Thyroid gland (tissue), 4 donors: ENCODE data around the gene CAPRIN1. TPM values are rescaled to one million over a fixed set of nuclear protein-coding genes. Genes with fewer than 3 reads are reported as not detected.

Experiments
- DNase-seq, 2 donors: peaks; one replicate each; pipeline ENCODE4 v3.0.0-alpha.2; 2019
- H3K27ac ChIP-seq, 3 donors: fragments of 200-600 bp; sonication (generic); 1 replicate in 2 of 3; 2 replicates in 1 of 3; pipeline ENCODE4 v1.5.1; 2016 to 2019; ENCODE audit warnings: mild to moderate bottlenecking in 1 of 3, moderate library complexity in 1 of 3
- H3K27me3 ChIP-seq: fragments of 200-600 bp; sonication (generic); one replicate; pipeline ENCODE4 v1.5.1; 2019
- H3K36me3 ChIP-seq, 2 donors: fragments of 200-600 bp; sonication (generic); one replicate each; pipeline ENCODE4 v1.5.1; 2016 to 2019
- H3K4me1 ChIP-seq, 2 donors: fragments of 200-600 bp; sonication (generic); one replicate each; pipeline ENCODE4 v1.5.1; 2017 to 2019
- H3K4me3 ChIP-seq, 3 donors: fragments of 200-600 bp; sonication (generic); replicated peaks in 1 of 3; 1 replicate in 2 of 3; 2 replicates in 1 of 3; pipeline ENCODE4 v1.5.1; 2016; ENCODE audit warnings: mild to moderate bottlenecking in 1 of 3
- H3K9me3 ChIP-seq: fragments of 200-600 bp; sonication (generic); one replicate; pipeline ENCODE4 v1.5.1; 2017
- CTCF ChIP-seq, 6 experiments: fragments of 200-600 bp in 3 of 6; fragments of 450-650 bp in 3 of 6; sonication (generic) in 3 of 6; IDR thresholded peaks; one replicate each; pipeline ENCODE4 v1.5.1; 2016 to 2019; ENCODE audit warnings: antibody characterized with exemption in 6 of 6, mild to moderate bottlenecking in 2 of 6, inconsistent platforms in 1 of 6, moderate library complexity in 1 of 6
- POLR2A ChIP-seq, 2 donors: fragments of 450-650 bp; IDR thresholded peaks; one replicate each; pipeline ENCODE4 v1.6.1; 2017; ENCODE audit warnings: antibody characterized with exemption in 2 of 2, mild to moderate bottlenecking in 2 of 2, moderate library complexity in 1 of 2
- WGBS, 2 donors: methylation state at CpG; one replicate each; pipeline ENCODE4 v1.1.5; 2017; 5-methylcytosine and 5-hydroxymethylcytosine counted together
- intact Hi-C: fragments of 100-400 bp; cut with DNase I; formaldehyde crosslinking; loops from one replicate; pipeline ENCODE4 v1.15.1; 2023
- total RNA-seq, 4 donors: library from RNA; depleted of rRNA; stranded (reverse); fragments of >200 nt; gene quantifications; one replicate each; pipeline ENCODE4 v1.2.3, GENCODE V29; 2016

CAPRIN1 gene
- total RNA-seq, 4 donors from 2014 or later: 164 to 207 (median 180) TPM

GRCh38 chr11:34145073-34145472, 93.5 kb downstream of the CAPRIN1 start:
- H3K27me3 ChIP-seq: no peaks in the 10 kb centered on the region
- H3K4me3 ChIP-seq: no peak overlapping the region
- WGBS, 2 donors: 93 to 96% methylated on average over 5 of the region's 5 CpGs
- peaks cover 63 to 84% of the 10 kb centered on the region in 2 donors for H3K36me3 ChIP-seq
- no peak for DNase-seq
- intact Hi-C loops: no loop called here
- H3K9me3 ChIP-seq: no peaks in the 10 kb centered on the region
- H3K4me1 ChIP-seq: no peaks in the 10 kb centered on the region
- TF ChIP-seq POLR2A (IDR thresholded peaks at IDR 0.05) (no peak), CTCF (IDR thresholded peaks at IDR 0.05) (no peak)
- H3K27ac ChIP-seq: no peak overlapping the region

- no peak overlapping the region for H3K27ac ChIP-seq
- WGBS, 2 donors: 84 to 89% methylated on average over 8 of the region's 8 CpGs
- intact Hi-C loops: no loop called here
- H3K4me3 ChIP-seq: no peak overlapping the region
- DNase-seq: no peak
- peaks cover 55 to 76% of the 10 kb centered on the region in 2 donors for H3K36me3 ChIP-seq
- H3K9me3 ChIP-seq: no peaks in the 10 kb centered on the region
- no peak for TF ChIP-seq CTCF (IDR thresholded peaks at IDR 0.05)
- TF ChIP-seq POLR2A (IDR thresholded peaks at IDR 0.05): no peak
- no peaks in the 10 kb centered on the region for H3K27me3 ChIP-seq
- H3K4me1 ChIP-seq: no peaks in the 10 kb centered on the region
These were observed 94.4 kb downstream of the CAPRIN1 start for GRCh38 chr11:34145847-34146381.

- DNase-seq: no peak
- 94 to 95% methylated on average over 12 of the region's 12 CpGs for whole genome bisulfite sequencing, 2 donors
- Histone ChIP-seq H3K36me3 (peaks cover 50 to 71% of the 10 kb centered on the region in 2 donors), H3K9me3 (no peaks in the 10 kb centered on the region), H3K27ac (no peak overlapping the region), H3K27me3 (no peaks in the 10 kb centered on the region), H3K4me3 (no peak overlapping the region), H3K4me1 (no peaks in the 10 kb centered on the region)
- intact Hi-C loops: no loop called here
- TF ChIP-seq CTCF (IDR thresholded peaks at IDR 0.05) (no peak), POLR2A (IDR thresholded peaks at IDR 0.05) (no peak)
These were observed 94.9 kb downstream of the CAPRIN1 start for GRCh38 chr11:34146411-34146810.

- H3K4me1 ChIP-seq: no peaks in the 10 kb centered on the region
- DNase-seq: no peak
- H3K9me3 ChIP-seq: no peaks in the 10 kb centered on the region
- no peak overlapping the region for H3K4me3 ChIP-seq
- no peak for TF ChIP-seq POLR2A (IDR thresholded peaks at IDR 0.05)
- TF ChIP-seq CTCF (IDR thresholded peaks at IDR 0.05): no peak
- no peaks in the 10 kb centered on the region for H3K27me3 ChIP-seq
- no peak overlapping the region for H3K27ac ChIP-seq
- WGBS, 2 donors: 79 to 82% methylated on average over 5 of the region's 5 CpGs
- peaks cover 45 to 66% of the 10 kb centered on the region in 2 donors for H3K36me3 ChIP-seq
- intact Hi-C loops: no loop called here
These were observed 95.3 kb downstream of the CAPRIN1 start for GRCh38 chr11:34146866-34147265.

- TF ChIP-seq CTCF (IDR thresholded peaks at IDR 0.05) (no peak), POLR2A (IDR thresholded peaks at IDR 0.05) (no peak)
- no peak for DNase-seq
- Histone ChIP-seq H3K9me3 (no peaks in the 10 kb centered on the region), H3K4me3 (no peak overlapping the region), H3K27ac (no peak overlapping the region), H3K27me3 (no peaks in the 10 kb centered on the region), H3K36me3 (peaks cover 38 to 59% of the 10 kb centered on the region in 2 donors), H3K4me1 (no peaks in the 10 kb centered on the region)
- intact Hi-C loops: no loop called here
- 84 to 85% methylated on average over 8 of the region's 8 CpGs for WGBS, 2 donors
These were observed 96.0 kb downstream of the CAPRIN1 start for GRCh38 chr11:34147581-34147980.
